ENCODE measurements around the gene RDX.

RDX gene

GRCh38 chr11:110168033-110168803, 128.2 kb downstream of the RDX start:
- DNase-seq: no peak

- DNase-seq: no peak
Observed at GRCh38 chr11:110165039-110165925, 131.1 kb downstream of the RDX start.

GRCh38 chr11:110162216-110162615, 134.2 kb downstream of the RDX start:
- DNase-seq: no peak

GRCh38 chr11:110161061-110161460, 135.4 kb downstream of the RDX start:
- DNase-seq: no peak

GRCh38 chr11:110160437-110160836, 136.0 kb downstream of the RDX start:
- DNase-seq: no peak

- DNase-seq: no peak
Observed at GRCh38 chr11:110160016-110160415, 136.4 kb downstream of the RDX start.

GRCh38 chr11:110159476-110159875, 136.9 kb downstream of the RDX start:
- DNase-seq: no peak

- DNase-seq: no peak
Observed at GRCh38 chr11:110158317-110159200, 137.9 kb downstream of the RDX start.

GRCh38 chr11:110156503-110156902, 139.9 kb downstream of the RDX start:
- no peak for DNase-seq

- DNase-seq: no peak
Observed at GRCh38 chr11:110153474-110153873, 142.9 kb downstream of the RDX start.

- DNase-seq: no peak
Observed at GRCh38 chr11:110152199-110152598, 144.2 kb downstream of the RDX start.

GRCh38 chr11:110148775-110149744, 147.4 kb downstream of the RDX start:
- DNase-seq: no peak

- no peak for DNase-seq
Observed at GRCh38 chr11:110147962-110148709, 148.3 kb downstream of the RDX start.

- no peak for DNase-seq
Observed at GRCh38 chr11:110141812-110142211, 154.6 kb downstream of the RDX start.

- no peak for DNase-seq
Observed at GRCh38 chr11:110134110-110134509, 162.3 kb downstream of the RDX start.

- no peak for DNase-seq
Observed at GRCh38 chr11:110133160-110133559, 163.3 kb downstream of the RDX start.

- DNase-seq: no peak
Observed at GRCh38 chr11:110131386-110132123, 164.9 kb downstream of the RDX start.

GRCh38 chr11:110130642-110131238, 165.7 kb downstream of the RDX start:
- no peak for DNase-seq

- no peak for DNase-seq
Observed at GRCh38 chr11:110128161-110128560, 168.3 kb downstream of the RDX start.

- DNase-seq: no peak
Observed at GRCh38 chr11:110126936-110127335, 169.5 kb downstream of the RDX start.
